ENCODE measurements around the gene CDH4. TPM values are rescaled to one million over a fixed set of nuclear protein-coding genes. Genes with fewer than 3 reads are reported as not detected.

Gene CDH4
- total and polyA plus RNA-seq, 9 donors, result 0.12 to 4.4 (median 0.36) TPM

- TF ChIP-seq CTCF (IDR thresholded peaks at IDR 0.05), result no peak
- TF ChIP-seq POLR2A (IDR thresholded peaks at IDR 0.05), result no peak
- no peak for TF ChIP-seq EP300 (IDR thresholded peaks at IDR 0.05)
- no peaks in the 10 kb centered on the region for H3K27me3 ChIP-seq
These were observed 346.5 kb downstream of the CDH4 start for GRCh38 chr20:61598586-61598985.

GRCh38 chr20:61599061-61599531 lies 347.0 kb downstream of the CDH4 start:
- Histone ChIP-seq H3K4me3 (no peak overlapping the region), H3K36me3 (no peaks in the 10 kb centered on the region), H3K27me3 (no peaks in the 10 kb centered on the region), H3K9me3 (no peaks in the 10 kb centered on the region), H3K27ac (no peak overlapping the region), H3K4me1 (ENCODE audit: insufficient read depth) (no peaks in the 10 kb centered on the region)
- intact Hi-C loops (cut with DNase I), result no loop called here
- WGBS, 3 donors, result 51 to 71% (median 57%) methylated on average over 12 of the region's 12 CpGs
- no peak for TF ChIP-seq POLR2A (IDR thresholded peaks at IDR 0.05)
- no peak for TF ChIP-seq EP300 (IDR thresholded peaks at IDR 0.05)
- TF ChIP-seq CTCF (IDR thresholded peaks at IDR 0.05), result no peak
- DNase-seq, result no peak

More at GRCh38 chr20:61598586-61598985, 346.5 kb downstream of the CDH4 start:
- no peaks in the 10 kb centered on the region for H3K4me1 ChIP-seq (ENCODE audit: insufficient read depth)
- WGBS, 3 donors, result 78 to 85% (median 84%) methylated on average over 21 of the region's 21 CpGs
- intact Hi-C loops (cut with DNase I), result no loop called here
- no peak overlapping the region for H3K27ac ChIP-seq
- no peaks in the 10 kb centered on the region for H3K36me3 ChIP-seq
- H3K4me3 ChIP-seq, result no peak overlapping the region
- H3K9me3 ChIP-seq, result no peaks in the 10 kb centered on the region
- DNase-seq, result no peak

GRCh38 chr20:61599541-61599992 lies 347.5 kb downstream of the CDH4 start:
- H3K36me3 ChIP-seq, result no peaks in the 10 kb centered on the region
- intact Hi-C loops (cut with DNase I), result no loop called here
- no peaks in the 10 kb centered on the region for H3K27me3 ChIP-seq
- TF ChIP-seq EP300 (IDR thresholded peaks at IDR 0.05), result no peak
- TF ChIP-seq POLR2A (IDR thresholded peaks at IDR 0.05), result no peak
- TF ChIP-seq CTCF (IDR thresholded peaks at IDR 0.05), result no peak
- DNase-seq, result peak in 1 of 5 donors; percentile 46
- H3K27ac ChIP-seq, result no peak overlapping the region
- H3K4me1 ChIP-seq (ENCODE audit: insufficient read depth), result no peaks in the 10 kb centered on the region
- H3K9me3 ChIP-seq, result no peaks in the 10 kb centered on the region
- H3K4me3 ChIP-seq, result no peak overlapping the region
- 4 to 5% (median 4%) methylated on average over 18 of the region's 18 CpGs for WGBS, 3 donors

- Histone ChIP-seq H3K27ac (no peak overlapping the region), H3K9me3 (no peaks in the 10 kb centered on the region), H3K4me3 (no peak overlapping the region), H3K27me3 (no peaks in the 10 kb centered on the region), H3K36me3 (no peaks in the 10 kb centered on the region), H3K4me1 (ENCODE audit: insufficient read depth) (no peaks in the 10 kb centered on the region)
- DNase-seq, result no peak
- WGBS, 3 donors, result 27 to 49% (median 34%) methylated on average over 16 of the region's 16 CpGs
- intact Hi-C loops (cut with DNase I), result no loop called here
- no peak for TF ChIP-seq POLR2A (IDR thresholded peaks at IDR 0.05)
- no peak for TF ChIP-seq EP300 (IDR thresholded peaks at IDR 0.05)
- TF ChIP-seq CTCF (IDR thresholded peaks at IDR 0.05), result no peak
These were observed 348.0 kb downstream of the CDH4 start for GRCh38 chr20:61600016-61600415.

Measured in ovary (tissue), 9 donors.